ENCODE measurements around the gene ATN1. TPM values are rescaled to one million over a fixed set of nuclear protein-coding genes. Genes with fewer than 3 reads are reported as not detected.

Gene ATN1
- total and polyA plus RNA-seq, 9 of the 15 experiments (the other 6 are each of a cell fraction or from before 2014, with no cell fraction given), result 0.15 to 49.8 (median 2.7) TPM

DNA sequence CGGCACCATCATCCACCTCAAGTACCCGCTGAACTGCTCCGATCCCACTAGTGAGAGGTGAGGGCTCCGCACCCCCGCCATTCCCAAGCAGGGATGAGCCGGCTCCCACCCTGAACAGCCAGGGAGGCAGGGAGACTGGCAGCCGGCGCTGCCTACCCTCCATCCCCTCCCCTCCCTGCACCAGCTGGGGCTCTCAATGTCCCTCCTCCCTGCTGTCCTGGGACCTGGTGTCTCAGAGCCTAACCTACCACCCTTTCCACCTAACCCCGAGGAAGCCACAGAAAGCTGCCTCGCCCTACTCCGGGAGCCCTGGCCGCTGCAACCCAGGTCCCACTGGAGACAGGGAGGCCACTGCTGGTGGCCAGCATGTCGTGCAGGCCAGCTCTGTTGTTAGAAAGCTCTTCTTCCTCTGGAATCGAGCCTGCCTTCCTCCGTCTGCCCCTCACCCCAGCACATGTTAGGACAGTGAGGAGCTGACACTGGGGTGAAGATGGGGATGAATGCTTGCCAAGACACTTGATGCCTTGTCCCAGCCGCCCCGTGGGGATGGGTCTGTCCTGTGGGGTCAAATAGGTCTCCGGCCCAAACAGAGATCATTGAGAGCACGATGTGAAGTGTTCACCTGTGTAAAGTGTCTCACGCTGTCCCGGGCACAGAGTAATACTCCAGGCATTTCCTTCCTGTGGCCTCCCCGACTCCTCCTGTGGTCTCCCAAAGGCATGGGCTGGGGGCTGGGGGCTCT is 24.5 kb downstream of the ATN1 start:
- H3K9ac ChIP-seq (ENCODE audit: insufficient read depth in 1 of 2, low read depth in 2 of 2, low read length in 2 of 2), result peak overlapping the region in 1 of 2 experiments; percentile 78; a peak in 2 of 4 replicates
- no peak for DNase-seq (ENCODE audit: extremely low read depth in 1 of 4, low spot score in 3 of 4)
- H3K27ac ChIP-seq (ENCODE audit: extremely low read depth, low read depth, low read length), result no peak overlapping the region
- H3K4me2 ChIP-seq (ENCODE audit: insufficient read depth, low read length), result no peak overlapping the region
- POLR2A ChIA-PET, result interaction anchor here (0.7 to 1.2 kb wide), 2 partner anchors 9 to 31 kb away, joined by 3 read pairs; no protein-coding TSS in a partner anchor
- no peak overlapping the region for H3K4me3 ChIP-seq
- no peaks in the 10 kb centered on the region for H4K20me1 ChIP-seq (replicated peaks; ENCODE audit: control insufficient read depth, insufficient read depth, low read length)
- no peak overlapping the region for H2AFZ ChIP-seq (ENCODE audit: low read depth, low read length)
- ATAC-seq, result no peak
- H3K27me3 ChIP-seq (ENCODE audit: control insufficient read depth in 2 of 2, insufficient read depth in 2 of 2, low read length in 2 of 2), result no peaks in the 10 kb centered on the region
- H3K36me3 ChIP-seq (ENCODE audit: control insufficient read depth, insufficient read depth, low read length), result no peaks in the 10 kb centered on the region
- BruUV-seq (replicated peaks), result no TSS peak
- no peaks in the 10 kb centered on the region for H3K79me2 ChIP-seq (ENCODE audit: control insufficient read depth, insufficient read depth, low read length)
- no peak for FAIRE-seq
- no peaks in the 10 kb centered on the region for H3K9me3 ChIP-seq (replicated peaks; ENCODE audit: control insufficient read depth, insufficient read depth, low read depth, low read length)
- H3K9me1 ChIP-seq (ENCODE audit: control insufficient read depth, insufficient read depth, low read length), result no peaks in the 10 kb centered on the region
- in situ Hi-C loops (cut with MboI) (no loop called here), intact Hi-C loops (cut with micrococcal nuclease) (no loop called here)
- H3K4me1 ChIP-seq (replicated peaks in 1 of 2; ENCODE audit: control insufficient read depth in 2 of 2, insufficient read depth in 2 of 2, low read length in 2 of 2), result peaks cover 8 to 54% of the 10 kb centered on the region in 2 experiments
- TF ChIP-seq DPF2 (IDR thresholded peaks at IDR 0.05) (no peak), LARP7 (IDR thresholded peaks at IDR 0.05) (no peak), POLR2H (tag; IDR thresholded peaks at IDR 0.05; ENCODE audit: low read depth) (no peak), ZNF143 (CRISPR knock-in tag; IDR thresholded peaks at IDR 0.05) (no peak), CAMTA2 (CRISPR knock-in tag; conservative IDR thresholded peaks at IDR 0.05) (no peak), DACH1 (IDR thresholded peaks at IDR 0.05; ENCODE audit: partially characterized antibody) (no peak), ZNF76 (CRISPR knock-in tag; IDR thresholded peaks at IDR 0.05; ENCODE audit: borderline replicate concordance) (no peak), TEAD4 (IDR thresholded peaks at IDR 0.05; ENCODE audit: low read length) (no peak), TEAD4 (CRISPR knock-in tag; IDR thresholded peaks at IDR 0.05; ENCODE audit: borderline replicate concordance) (no peak)
- TF ChIP-seq, protein P1, sequence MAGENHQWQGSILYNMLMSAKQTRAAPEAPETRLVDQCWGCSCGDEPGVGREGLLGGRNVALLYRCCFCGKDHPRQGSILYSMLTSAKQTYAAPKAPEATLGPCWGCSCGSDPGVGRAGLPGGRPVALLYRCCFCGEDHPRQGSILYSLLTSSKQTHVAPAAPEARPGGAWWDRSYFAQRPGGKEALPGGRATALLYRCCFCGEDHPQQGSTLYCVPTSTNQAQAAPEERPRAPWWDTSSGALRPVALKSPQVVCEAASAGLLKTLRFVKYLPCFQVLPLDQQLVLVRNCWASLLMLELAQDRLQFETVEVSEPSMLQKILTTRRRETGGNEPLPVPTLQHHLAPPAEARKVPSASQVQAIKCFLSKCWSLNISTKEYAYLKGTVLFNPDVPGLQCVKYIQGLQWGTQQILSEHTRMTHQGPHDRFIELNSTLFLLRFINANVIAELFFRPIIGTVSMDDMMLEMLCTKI (IDR thresholded peaks at IDR 0.05; ENCODE audit: partially characterized antibody), result no peak
- TF ChIP-seq, protein P2, sequence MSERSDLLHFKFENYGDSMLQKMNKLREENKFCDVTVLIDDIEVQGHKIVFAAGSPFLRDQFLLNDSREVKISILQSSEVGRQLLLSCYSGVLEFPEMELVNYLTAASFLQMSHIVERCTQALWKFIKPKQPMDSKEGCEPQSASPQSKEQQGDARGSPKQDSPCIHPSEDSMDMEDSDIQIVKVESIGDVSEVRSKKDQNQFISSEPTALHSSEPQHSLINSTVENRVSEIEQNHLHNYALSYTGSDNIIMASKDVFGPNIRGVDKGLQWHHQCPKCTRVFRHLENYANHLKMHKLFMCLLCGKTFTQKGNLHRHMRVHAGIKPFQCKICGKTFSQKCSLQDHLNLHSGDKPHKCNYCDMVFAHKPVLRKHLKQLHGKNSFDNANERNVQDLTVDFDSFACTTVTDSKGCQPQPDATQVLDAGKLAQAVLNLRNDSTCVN (CRISPR knock-in tag; IDR thresholded peaks at IDR 0.05), result no peak
- TF ChIP-seq, protein P3, sequence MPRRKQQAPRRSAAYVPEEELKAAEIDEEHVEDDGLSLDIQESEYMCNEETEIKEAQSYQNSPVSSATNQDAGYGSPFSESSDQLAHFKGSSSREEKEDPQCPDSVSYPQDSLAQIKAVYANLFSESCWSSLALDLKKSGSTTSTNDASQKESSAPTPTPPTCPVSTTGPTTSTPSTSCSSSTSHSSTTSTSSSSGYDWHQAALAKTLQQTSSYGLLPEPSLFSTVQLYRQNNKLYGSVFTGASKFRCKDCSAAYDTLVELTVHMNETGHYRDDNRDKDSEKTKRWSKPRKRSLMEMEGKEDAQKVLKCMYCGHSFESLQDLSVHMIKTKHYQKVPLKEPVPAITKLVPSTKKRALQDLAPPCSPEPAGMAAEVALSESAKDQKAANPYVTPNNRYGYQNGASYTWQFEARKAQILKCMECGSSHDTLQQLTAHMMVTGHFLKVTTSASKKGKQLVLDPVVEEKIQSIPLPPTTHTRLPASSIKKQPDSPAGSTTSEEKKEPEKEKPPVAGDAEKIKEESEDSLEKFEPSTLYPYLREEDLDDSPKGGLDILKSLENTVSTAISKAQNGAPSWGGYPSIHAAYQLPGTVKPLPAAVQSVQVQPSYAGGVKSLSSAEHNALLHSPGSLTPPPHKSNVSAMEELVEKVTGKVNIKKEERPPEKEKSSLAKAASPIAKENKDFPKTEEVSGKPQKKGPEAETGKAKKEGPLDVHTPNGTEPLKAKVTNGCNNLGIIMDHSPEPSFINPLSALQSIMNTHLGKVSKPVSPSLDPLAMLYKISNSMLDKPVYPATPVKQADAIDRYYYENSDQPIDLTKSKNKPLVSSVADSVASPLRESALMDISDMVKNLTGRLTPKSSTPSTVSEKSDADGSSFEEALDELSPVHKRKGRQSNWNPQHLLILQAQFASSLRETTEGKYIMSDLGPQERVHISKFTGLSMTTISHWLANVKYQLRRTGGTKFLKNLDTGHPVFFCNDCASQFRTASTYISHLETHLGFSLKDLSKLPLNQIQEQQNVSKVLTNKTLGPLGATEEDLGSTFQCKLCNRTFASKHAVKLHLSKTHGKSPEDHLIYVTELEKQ (CRISPR knock-in tag; IDR thresholded peaks at IDR 0.05), result no peak
- CTCF ChIA-PET (ENCODE audit: low intra/inter-chr PET ratio), result interaction anchor here (0.5 kb wide), 1 partner anchor 21 kb away, joined by 5 read pairs; no protein-coding TSS in a partner anchor
- WGBS (ENCODE audit: insufficient coverage, low coverage, missing lambda C conversion rate), result 84% methylated on average over 9 of the region's 22 CpGs

Data from K562 (cell line).